Natural killer cell (primary cell): ENCODE data around the gene ADAM19. TPM values are rescaled to one million over a fixed set of nuclear protein-coding genes. Genes with fewer than 3 reads are reported as not detected.

Experiments used
- ATAC-seq, 3 donors: fragments of 150-1000 bp in 2 of 3; fragments of 200-7000 bp in 1 of 3; cut with Tn5 transposase; 1 replicate in 1 of 3; 2 replicates in 2 of 3; pipeline ENCODE4 v1.10.0; 2021; ENCODE audit warnings: mild to moderate bottlenecking in 2 of 3, moderate library complexity in 2 of 3
- DNase-seq, 2 donors: peaks; one replicate each; pipeline versions ENCODE4 v3.0.0 to v3.0.0-alpha.2; 2013 to 2021; ENCODE audit warnings: mixed read lengths in 1 of 2
- H3K27ac ChIP-seq: one replicate; pipeline ENCODE4 v1.5.1; 2013; ENCODE audit warnings: mild to moderate bottlenecking, low read length
- H3K27me3 ChIP-seq: one replicate; pipeline ENCODE4 v1.6.1; 2013; ENCODE audit warnings: low read length; ENCODE audit not compliant: control insufficient read depth, insufficient read depth
- H3K36me3 ChIP-seq: one replicate; pipeline ENCODE4 v1.6.1; 2013; ENCODE audit warnings: low read length; ENCODE audit not compliant: control insufficient read depth, insufficient read depth
- H3K4me1 ChIP-seq: one replicate; pipeline ENCODE4 v1.6.1; 2013; ENCODE audit warnings: low read length; ENCODE audit not compliant: control insufficient read depth, insufficient read depth
- H3K4me3 ChIP-seq: one replicate; pipeline ENCODE4 v1.5.1; 2013; ENCODE audit warnings: low read length
- H3K9me3 ChIP-seq: one replicate; pipeline ENCODE4 v1.6.1; 2013; ENCODE audit warnings: low read length; ENCODE audit not compliant: control insufficient read depth, insufficient read depth
- H3K27ac Mint-ChIP-seq, 2 donors: one replicate each; pipeline ENCODE4 v1.8.0; 2022; ENCODE audit warnings: mild to moderate bottlenecking in 2 of 2, mixed read lengths in 2 of 2, moderate library complexity in 1 of 2
- H3K27me3 Mint-ChIP-seq, 2 donors: one replicate each; pipeline ENCODE4 v1.8.0; 2022; ENCODE audit warnings: low read depth in 2 of 2, mixed read lengths in 2 of 2
- H3K36me3 Mint-ChIP-seq: one replicate; pipeline ENCODE4 v1.8.0; 2022; ENCODE audit warnings: mixed read lengths
- H3K4me1 Mint-ChIP-seq, 2 donors: one replicate each; pipeline ENCODE4 v1.8.0; 2022; ENCODE audit warnings: mixed read lengths in 2 of 2
- H3K4me3 Mint-ChIP-seq: one replicate; pipeline ENCODE4 v1.8.0; 2022; ENCODE audit warnings: mild to moderate bottlenecking, moderate library complexity, mixed read lengths
- H3K9me3 Mint-ChIP-seq, 2 donors: one replicate each; pipeline ENCODE4 v1.8.0; 2022; ENCODE audit warnings: mixed read lengths in 2 of 2
- CTCF ChIP-seq: fragments of 200-600 bp; IDR thresholded peaks from one replicate; pipeline ENCODE4 v1.8.0; 2022; ENCODE audit warnings: antibody characterized with exemption
- WGBS: methylation state at CpG from one replicate; pipeline ENCODE4 v1.1.7; 2013; ENCODE audit warnings: missing lambda C conversion rate; ENCODE audit not compliant: insufficient coverage; 5-methylcytosine and 5-hydroxymethylcytosine counted together
- intact Hi-C: fragments of 100-400 bp; cut with micrococcal nuclease; formaldehyde crosslinking; loops from one replicate; pipeline ENCODE4 v1.14.2; 2022
- total RNA-seq, 4 donors: library from RNA; stranded (reverse); fragments of 120-200 nt in 1 of 4; gene quantifications; one replicate each; pipeline versions ENCODE4 v1.2.3 to v1.2.4, GENCODE V29; 2013 to 2022

ADAM19 gene
- total RNA-seq, 3 donors from 2014 or later (not counting 1 experiment from before 2014, with no cell fraction given) = 1.2 to 28.0 (median 4.7) TPM

- ATAC-seq (no peak), DNase-seq (no peak)
- intact Hi-C loops = no loop called here
- Mint-ChIP-seq H3K9me3 (no peaks in the 10 kb centered on the region), H3K4me1 (no peaks in the 10 kb centered on the region), H3K36me3 (no peaks in the 10 kb centered on the region), H3K27me3 (peaks cover 4 to 24% of the 10 kb centered on the region in 2 donors), H3K4me3 (no peak overlapping the region), H3K27ac (no peak overlapping the region)
- H3K4me1 ChIP-seq = peaks cover 12% of the 10 kb centered on the region
- no peak overlapping the region for H3K27ac ChIP-seq
- 78% methylated on average over 10 of the region's 10 CpGs for WGBS
- H3K36me3 ChIP-seq = no peaks in the 10 kb centered on the region
- no peaks in the 10 kb centered on the region for H3K27me3 ChIP-seq
- H3K9me3 ChIP-seq = no peaks in the 10 kb centered on the region
- no peak for TF ChIP-seq CTCF
- H3K4me3 ChIP-seq = no peak overlapping the region
Measured at GRCh38 chr5:157554179-157555036, 21.2 kb downstream of the ADAM19 start.

GRCh38 chr5:157552650-157553049 is 22.9 kb downstream of the ADAM19 start:
- H3K27me3 Mint-ChIP-seq = peaks cover 6 to 18% of the 10 kb centered on the region in 2 donors
- H3K4me1 Mint-ChIP-seq = no peaks in the 10 kb centered on the region
- Histone ChIP-seq H3K36me3 (no peaks in the 10 kb centered on the region), H3K4me1 (peaks cover 15% of the 10 kb centered on the region), H3K9me3 (no peaks in the 10 kb centered on the region), H3K27ac (no peak overlapping the region), H3K4me3 (no peak overlapping the region), H3K27me3 (no peaks in the 10 kb centered on the region)
- intact Hi-C loops = no loop called here
- no peaks in the 10 kb centered on the region for H3K9me3 Mint-ChIP-seq
- ATAC-seq = no peak
- no peak for TF ChIP-seq CTCF
- 100% methylated on average over 1 of the region's 1 CpG for WGBS
- H3K27ac Mint-ChIP-seq = no peak overlapping the region
- no peaks in the 10 kb centered on the region for H3K36me3 Mint-ChIP-seq
- H3K4me3 Mint-ChIP-seq = no peak overlapping the region
- DNase-seq = no peak

GRCh38 chr5:157550663-157551062 is 24.9 kb downstream of the ADAM19 start:
- peaks cover 6 to 18% of the 10 kb centered on the region in 2 donors for H3K27me3 Mint-ChIP-seq
- 87% methylated on average over 2 of the region's 4 CpGs for WGBS
- DNase-seq (no peak), ATAC-seq (no peak)
- intact Hi-C loops = no loop called here
- H3K36me3 Mint-ChIP-seq = no peaks in the 10 kb centered on the region
- no peak overlapping the region for H3K27ac Mint-ChIP-seq
- no peak for TF ChIP-seq CTCF
- no peaks in the 10 kb centered on the region for H3K9me3 ChIP-seq
- peaks cover 22% of the 10 kb centered on the region for H3K4me1 ChIP-seq
- no peaks in the 10 kb centered on the region for H3K27me3 ChIP-seq
- no peaks in the 10 kb centered on the region for H3K9me3 Mint-ChIP-seq
- no peaks in the 10 kb centered on the region for H3K4me1 Mint-ChIP-seq
- H3K4me3 Mint-ChIP-seq = no peak overlapping the region
- no peaks in the 10 kb centered on the region for H3K36me3 ChIP-seq
- no peak overlapping the region for H3K4me3 ChIP-seq
- no peak overlapping the region for H3K27ac ChIP-seq
